ENCODE measurements around the gene BCL2.

GRCh38 chr18:63155169-63155852, 164.3 kb downstream of the BCL2 start:
- TF ChIP-seq POLR2AphosphoS5 (IDR thresholded peaks at IDR 0.05; ENCODE audit: borderline replicate concordance, low read depth, low read length) (no peak), EZH2 (IDR thresholded peaks at IDR 0.05) (no peak), FOXP2 (optimal IDR thresholded peaks at IDR 0.05; ENCODE audit: control extremely low read depth, extremely low read length, insufficient read depth) (no peak)

All from SK-N-MC (cell line).